ENCODE data around the gene TRMT1.
"Not testable (repeated sequence)": the region's sequence is repeated elsewhere in the genome, so short reads cannot be mapped to it uniquely, and the experiment has no call there.

The TRMT1 gene

DNA sequence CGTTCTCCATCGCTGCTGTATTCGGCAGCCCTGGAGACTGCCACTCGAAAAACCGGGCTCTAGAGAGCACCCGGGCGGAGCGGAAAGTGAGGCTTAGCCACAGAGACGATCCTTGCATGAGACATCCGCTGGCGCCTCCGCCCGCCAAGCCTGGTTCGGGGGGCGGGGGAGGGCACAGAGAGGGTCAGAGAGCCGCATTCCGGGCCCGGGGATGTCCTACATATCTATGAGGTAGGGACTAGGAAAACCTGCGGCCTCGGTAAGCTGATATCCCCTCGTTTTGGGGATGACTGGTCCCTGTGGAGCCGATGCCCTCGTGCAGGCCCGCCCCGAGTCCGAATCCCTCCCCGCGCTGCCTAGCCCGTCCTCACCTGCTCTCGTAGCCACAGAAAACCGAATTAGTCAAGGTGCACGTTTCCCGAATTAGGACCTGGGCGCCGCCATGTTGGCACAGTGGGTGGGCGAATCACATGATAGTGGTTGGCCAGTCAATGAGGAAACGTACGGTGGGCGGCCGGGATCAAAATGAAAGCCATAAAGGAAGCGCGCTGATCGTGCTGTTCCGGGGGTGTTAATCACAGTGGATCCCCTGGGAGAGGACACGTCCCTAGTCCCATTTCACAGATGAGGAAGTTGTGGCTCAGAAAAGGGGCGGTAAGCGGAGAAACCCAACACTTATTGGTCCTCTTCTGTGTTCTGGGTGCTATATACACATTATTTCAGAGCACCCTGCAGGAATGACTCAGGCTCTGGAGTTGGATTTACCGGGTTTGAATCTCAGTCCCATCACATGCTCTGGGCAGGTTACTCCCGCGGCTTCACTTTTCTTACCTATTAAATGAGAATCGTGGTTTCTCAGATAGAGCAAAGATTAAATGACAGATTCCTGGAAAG, at the start of gene TRMT1:
Gene TRMT1, minus strand, starts transcription at position 459 of the 894 bp plus-strand sequence. Its CDS starts 341 bp downstream, at position 118.
- DNase-seq = peak; percentile 87

DNA sequence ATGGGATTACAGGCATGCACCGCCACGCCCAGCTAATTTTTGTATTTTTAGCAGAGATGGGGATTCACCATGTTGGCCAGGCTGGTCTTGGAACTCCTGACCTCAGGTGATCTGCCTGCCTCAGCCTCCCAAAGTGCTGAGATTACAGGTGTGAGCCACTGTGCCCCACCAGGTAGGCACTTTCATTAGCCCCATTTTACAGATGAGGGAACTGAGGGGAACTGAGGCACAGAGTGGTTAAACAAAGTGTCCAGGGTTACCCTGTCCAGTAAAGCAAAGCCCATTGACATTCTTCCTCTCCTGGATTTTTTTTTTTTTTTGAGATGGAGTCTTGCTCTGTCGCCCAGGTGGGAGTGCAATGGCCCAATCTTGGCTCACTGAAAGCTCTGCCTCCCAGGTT, 49.6 kb upstream of the TRMT1 start:
- DNase-seq = not testable (repeated sequence)

DNA sequence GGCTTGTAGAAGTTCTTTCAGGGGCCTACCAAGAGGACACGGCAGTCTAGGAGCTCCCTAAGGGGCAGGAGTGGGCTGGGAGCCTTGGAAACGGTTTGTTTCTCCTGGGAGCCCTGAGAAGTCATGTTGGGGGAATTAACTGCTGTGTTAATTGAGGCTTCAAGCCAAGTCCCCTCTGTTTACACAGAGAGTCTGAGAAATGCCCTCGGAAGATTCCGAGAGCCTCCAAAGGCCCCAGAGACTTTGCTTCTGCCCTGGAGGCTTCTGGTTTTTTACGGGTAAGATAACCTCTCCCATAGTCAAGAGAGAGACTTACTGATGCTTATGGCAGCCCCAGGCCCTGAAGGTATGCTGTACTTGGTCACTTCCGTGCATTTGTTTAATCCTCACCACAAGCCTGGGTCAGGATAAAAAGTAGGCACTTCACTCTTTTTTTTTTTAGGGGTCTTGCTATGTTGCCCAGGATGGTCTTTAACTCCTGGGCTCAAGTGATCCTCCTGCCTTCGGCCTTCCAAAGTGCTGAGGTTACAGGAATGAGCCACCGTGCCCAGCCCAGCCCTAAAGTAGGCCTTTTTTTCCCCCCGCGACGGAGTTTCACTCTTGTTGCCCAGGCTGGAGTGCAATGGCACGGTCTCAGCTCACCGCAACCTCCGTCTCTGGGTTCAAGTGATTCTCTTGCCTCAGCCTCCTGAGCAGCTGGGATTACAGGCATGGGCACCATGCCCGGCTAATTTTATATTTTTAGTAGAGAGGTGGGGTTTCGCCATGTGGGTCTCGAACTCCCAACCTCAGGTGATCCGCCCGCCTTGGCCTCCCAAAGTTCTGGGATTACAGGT, 48.8 kb upstream of the TRMT1 start:
- DNase-seq = no peak

DNA sequence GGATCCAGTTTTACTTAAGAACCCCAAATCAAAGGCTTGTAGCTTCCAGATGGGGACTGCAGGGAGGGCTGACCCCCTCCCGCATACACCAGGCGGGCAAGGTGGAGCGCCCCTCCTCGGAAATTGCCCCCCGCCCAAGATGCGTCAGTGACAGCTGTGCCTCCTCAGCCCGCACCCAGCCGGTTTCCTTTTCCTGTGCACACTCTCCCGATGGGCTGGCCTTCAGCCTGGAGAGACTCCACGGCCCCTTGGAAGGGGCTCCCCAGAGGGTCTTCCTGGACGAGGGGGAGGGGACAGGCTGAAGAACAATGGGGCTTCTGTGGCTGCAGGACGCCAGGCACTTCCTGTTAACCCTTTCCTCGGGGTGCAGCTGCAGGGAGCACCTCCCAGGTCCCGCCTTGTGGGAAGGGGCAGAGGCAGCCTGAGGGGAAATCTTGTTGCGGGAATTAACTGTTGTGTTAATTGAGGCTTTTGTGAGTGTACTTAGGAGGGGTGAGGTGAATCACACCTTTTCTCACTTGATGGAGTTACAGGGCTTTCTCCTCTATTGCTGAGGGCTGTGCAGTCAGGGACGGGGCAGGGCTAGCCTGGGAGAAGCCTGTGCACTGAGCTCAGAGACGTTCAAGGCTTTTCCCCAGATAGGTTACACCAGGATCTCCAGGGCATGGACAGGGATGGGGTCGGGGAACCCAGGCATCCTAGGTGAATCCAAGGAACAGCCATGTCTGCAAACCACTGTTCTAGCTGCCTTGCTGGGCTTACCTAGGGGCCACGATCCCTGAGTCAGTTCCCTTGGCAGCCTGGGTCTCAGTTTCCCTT, 48.0 kb upstream of the TRMT1 start:
- DNase-seq = peak; percentile 66

DNA sequence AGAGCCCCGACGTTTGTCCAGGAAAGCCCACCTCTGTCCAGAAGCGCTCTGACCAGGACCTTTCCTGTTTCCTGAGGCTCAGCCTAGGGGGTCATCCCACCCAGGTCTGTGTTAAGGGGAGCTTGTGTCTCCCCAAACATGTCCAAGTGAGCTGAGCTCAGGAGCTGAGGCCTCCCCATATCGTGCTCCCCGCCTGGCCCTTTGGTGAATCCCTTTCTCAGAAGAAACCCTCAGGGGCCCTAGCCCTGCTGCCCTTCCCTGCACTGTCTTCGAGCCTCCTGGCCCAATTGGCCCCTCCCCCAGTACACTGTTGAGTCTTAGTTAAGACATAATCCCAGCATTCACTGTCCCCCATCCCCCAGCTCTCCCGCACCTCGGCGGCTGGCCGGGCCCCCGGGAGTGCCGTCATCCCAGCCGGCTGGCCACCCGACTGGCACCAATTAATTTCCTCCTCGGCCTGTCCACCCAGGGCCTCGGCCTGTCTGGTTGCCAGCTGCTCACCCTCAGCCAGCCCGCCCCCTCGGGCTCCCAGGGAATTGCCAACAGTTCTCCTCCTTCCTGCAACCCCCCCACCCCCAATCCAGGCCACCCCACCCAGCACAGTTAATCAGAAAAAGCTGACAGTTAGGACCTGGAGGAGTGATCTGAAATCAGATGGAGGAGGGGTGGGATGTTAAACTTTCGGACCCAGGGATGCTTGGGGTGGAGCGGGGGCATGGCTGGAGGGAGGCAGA, 47.2 kb upstream of the TRMT1 start:
- peak; percentile 59 for DNase-seq

DNA sequence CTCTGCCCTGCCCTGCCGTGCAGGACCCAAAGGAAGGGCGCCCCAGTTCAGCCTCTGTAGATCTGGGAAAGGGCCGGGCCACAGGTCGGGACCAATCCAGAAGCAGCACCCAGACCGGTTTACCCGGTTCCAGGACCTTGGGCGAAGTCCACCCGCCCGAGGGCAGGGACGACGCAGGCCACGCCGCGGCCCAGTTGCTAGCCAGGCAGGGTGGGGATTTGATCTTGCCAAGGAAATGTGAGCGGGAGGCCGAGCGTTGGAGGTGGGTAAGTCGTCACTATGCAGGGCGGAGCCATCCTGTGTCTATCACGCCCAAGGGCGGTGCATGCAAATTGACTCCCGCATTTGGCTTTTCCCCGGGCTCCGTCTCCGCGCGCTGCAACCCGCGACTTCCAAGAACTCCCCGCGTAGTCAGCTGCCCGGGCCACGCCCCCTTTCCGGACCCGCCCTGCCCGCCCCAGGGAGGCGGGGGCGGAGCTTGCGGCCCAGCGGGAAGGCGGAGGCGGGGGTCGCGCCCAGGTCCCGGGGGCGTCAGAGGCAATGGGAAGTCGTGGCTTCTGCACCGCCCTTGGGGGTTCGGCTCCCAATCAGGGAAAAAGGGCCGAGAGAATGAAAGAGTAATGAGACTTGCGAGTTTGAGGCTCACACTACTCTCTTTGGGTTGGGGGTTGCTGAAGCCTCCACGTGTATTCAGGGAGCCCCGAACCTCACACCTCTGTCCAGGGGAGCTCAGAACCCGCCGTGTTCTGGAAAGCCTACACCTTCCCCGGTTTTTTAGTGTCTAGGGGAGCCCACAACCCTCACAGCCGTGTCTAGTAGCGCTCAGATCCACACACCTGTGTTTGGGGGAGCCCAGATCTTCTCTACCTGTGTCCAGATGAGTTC, 46.4 kb upstream of the TRMT1 start:
- DNase-seq = peak; percentile 92

DNA sequence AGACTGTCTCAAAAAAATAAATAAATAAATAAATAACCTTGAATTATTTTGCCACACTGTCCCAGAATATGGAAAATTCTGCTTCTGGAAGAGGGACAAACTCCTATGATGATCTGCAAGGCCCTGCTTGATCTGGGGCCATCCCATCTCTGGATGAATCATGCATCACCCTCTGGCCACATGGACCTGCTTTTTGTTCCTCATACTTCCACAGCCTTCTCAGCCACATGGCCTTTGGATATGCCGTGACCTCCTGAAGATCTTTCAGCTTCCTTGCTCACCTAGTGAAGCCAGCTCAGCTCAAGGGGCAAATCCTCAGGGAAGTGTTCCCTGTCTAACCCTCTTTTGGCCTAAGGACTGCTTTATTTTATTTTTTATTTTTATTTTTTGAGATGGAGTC, 44.0 kb upstream of the TRMT1 start:
- DNase-seq = no peak

DNA sequence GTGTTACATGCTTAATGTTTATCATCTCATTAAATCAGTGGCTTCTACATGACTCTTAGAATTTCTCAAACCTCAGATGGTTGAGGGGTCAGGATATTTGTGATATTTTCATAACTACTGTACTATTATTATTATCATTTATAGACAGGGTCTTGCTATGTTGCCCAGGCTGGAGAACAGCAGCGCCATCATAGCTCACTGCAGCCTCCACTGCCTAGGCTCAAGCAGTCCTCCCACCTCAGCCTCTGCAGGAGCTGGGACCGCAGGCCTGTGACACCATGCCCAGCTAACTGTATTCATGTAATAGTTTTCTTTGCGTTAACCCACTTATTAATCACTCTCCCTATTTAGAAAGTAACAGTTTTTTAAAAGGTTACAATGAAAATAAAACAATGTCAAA, 43.2 kb upstream of the TRMT1 start:
- DNase-seq = no peak

DNA sequence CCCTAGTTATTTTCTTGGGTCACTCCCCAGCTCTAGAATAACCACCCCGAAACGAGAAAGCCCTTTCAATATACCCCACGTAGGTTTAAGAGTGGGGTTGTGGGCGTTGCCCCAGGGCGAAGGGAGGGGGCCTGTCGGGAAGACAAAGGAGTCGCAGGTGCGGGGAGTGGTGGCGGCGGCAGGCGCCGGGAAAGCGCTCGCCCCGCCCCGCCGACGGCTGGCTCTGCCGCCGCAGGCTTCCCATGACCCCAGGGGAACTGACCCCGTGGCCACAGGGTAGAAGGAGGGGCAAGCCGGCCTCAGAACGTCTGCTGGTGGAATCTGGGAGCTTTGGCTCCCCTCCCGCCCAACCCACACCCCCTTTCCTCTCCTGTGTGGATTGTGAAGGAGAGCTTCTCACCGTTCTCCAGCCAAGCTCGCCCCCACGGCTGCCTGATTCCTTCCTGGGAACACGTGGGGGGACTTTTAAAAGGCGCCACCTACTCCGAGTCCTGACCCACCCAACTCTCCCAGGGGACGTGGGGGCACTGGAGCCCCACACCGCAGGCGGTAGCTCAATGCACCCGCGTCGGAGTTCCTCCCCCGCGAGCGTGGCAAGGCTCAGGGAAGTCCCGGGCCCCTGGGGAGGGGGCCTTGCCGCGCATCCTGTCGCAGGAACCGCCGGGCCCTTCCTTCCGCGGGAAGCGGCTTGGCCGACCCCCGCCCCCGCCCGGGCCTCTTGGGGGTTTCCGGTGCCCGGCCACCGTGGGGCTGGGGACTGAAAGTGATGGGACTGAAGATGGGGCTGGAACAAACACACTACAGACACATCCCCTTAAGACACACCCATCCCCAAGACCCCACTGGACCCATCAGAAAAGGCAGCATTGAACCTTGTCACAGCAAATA, 39.2 kb upstream of the TRMT1 start:
- DNase-seq = peak; percentile 82

DNA sequence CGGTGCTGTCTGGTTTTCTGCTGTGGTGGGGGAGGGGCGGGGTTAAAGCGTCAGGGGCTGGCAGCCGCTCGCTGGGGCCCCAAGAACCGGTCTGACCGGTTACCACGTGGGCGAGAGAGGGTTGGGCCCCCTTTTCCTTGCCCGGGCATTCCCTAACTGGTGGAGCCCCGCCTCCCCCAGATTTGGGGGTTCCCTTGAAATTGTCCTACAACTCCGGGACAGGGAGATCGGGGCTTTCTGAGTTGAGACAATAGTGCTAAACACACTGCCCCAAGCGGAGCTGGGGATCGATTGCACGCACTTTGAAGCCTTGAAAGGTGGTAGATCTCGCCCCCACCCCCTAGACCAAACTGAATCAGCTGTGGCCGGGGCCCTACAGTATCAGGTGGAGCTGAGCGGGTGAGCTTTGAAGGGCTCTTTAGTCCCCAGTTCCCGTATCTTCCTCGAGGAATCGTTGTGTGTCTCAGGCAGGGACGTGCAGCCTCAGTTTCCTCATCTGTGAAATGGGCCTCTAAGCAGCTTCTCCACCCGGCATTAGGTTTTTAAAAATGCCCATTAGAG, 38.5 kb upstream of the TRMT1 start:
- peak; percentile 79 for DNase-seq

DNA sequence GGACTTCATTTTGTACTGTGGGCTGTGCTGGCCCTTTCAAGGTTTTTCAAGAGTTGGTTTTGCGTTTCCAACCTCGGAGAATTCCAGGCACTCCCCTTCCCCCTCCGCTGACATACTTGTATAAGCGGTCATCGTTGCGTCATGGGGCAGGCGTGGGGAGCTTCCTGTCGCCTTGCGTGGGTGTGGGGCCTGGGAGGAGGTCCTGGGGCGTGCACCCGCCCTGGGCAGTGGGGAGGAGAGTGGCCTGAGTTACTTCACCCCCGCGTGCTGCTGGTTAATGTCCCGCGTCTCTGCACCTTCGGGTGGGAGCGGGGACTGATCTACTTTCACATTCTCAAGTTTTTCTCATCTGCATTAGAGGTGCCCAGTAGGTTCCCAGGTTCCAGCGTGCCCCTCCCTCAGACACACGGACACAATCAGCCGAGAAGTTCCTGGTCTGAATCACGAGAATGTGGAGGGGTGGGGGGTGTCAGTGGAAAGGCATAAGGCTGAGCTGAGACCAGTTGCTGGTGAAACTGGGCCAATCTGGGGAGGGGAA, 37.8 kb upstream of the TRMT1 start:
- peak; percentile 63 for DNase-seq

DNA sequence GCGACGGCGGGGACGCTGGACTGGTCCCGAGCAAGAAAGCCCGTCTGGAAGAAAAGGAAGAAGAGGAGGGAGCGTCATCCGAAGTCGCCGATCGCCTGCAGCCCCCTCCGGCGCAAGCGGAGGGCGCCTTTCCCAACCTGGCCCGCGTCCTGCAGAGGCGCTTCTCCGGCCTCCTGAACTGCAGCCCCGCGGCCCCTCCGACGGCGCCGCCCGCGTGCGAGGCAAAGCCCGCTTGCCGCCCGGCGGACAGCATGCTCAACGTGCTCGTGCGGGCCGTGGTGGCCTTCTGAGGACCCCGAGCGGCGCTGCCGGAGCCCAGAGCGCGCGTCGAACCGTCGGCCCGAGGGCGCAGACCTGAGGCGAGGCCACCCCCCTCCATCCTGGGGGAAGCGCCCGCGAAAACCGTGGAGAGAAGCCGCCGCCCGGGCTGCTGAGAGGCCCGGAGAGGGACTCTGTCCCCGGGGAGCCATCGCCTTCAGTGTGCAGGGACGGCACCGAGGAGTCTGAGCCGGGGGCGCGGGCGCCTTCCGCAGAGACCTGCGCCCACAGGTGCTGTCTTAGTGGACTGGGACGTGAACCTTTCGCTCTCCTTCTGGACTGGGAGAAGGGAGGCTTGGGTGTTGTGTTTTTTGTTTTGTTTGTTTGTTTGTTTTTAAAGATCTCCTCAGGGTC, 37.2 kb upstream of the TRMT1 start:
- DNase-seq = peak; percentile 44

DNA sequence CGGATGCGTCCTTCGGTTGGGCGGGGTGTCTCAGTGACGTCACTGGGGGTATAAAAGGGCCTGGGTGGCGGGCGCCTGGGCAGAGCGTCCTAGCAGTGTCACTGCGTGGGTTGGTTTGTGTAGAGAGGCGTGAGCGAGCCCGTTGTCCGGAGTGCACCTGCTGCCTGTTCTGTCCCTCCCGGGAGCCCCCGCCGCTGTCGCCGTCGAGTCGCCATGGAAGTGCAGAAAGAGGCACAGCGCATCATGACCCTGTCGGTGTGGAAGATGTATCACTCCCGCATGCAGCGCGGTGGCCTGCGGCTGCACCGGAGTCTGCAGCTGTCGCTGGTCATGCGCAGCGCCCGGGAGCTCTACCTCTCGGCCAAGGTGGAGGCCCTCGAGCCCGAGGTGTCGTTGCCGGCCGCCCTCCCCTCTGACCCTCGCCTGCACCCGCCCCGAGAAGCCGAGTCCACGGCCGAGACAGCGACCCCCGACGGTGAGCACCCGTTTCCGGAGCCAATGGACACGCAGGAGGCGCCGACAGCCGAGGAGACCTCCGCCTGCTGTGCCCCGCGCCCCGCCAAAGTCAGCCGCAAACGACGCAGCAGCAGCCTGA, 36.5 kb upstream of the TRMT1 start:
- DNase-seq = peak; percentile 97

DNA sequence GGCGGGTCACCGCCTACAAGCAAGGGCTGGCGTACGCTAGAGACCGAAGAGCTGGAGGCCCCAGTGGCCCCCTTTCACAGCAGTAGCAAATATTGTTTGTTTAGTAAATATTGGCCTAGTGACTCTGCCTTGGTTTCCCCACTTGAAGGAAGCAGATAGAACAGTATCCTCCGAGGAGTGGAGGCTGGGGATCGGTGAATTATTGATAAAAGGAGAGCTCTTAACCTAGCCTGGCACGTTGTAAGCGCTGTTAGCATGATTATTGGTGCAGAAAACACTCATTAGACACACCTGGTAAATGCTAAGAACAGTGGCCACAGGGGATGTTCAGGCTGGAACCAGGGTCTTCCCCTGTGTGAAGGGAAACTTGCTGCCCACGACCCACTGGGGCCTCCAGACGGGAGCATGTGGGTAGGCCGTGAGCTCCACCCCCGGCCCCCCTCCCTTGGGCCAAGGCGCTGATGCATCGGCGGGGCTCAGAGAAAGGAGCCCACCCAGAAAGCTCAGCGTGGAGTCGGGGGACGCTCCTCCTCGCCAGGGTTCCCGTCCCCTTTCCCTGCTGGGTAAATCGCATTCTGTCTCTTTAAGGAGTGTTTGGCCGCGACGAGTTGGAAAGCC, 35.9 kb upstream of the TRMT1 start:
- DNase-seq = no peak

DNA sequence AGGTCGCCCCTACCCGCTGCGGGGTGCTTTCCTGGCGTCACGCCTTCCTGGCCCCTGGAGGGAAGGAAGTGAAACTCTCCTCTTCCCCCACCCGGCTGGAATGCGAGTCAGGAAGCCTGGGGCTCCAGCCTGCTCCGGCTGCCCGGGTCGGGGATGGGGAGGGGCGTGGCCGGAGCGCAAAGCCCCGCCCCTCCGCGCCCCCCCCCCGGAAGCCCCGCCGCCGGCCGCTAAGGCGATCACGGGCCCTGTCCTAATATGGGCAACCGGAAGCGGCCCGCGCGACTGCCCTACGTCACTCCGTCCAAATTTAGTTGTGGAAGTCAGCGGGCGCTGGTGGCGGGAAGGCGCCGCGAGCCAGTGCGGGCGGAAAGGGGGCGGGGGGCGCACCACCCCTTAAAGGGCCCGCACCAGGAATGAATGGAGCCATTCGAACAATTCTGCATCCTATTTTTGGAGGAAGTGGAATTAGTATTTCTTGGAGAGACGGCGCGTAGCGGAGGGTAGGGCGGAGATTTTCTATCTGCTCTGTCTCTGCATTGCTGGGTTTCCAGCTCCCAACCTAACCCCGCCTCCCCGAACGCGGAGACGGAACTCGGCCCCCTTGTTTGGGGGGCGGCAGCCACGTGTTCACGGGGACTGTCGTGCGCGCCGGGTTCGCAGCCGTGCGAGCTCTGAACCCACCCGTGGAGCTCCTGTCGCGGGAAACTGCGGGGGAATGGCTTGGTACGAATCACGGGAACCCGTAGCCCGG, 35.2 kb upstream of the TRMT1 start:
- DNase-seq = peak; percentile 97

DNA sequence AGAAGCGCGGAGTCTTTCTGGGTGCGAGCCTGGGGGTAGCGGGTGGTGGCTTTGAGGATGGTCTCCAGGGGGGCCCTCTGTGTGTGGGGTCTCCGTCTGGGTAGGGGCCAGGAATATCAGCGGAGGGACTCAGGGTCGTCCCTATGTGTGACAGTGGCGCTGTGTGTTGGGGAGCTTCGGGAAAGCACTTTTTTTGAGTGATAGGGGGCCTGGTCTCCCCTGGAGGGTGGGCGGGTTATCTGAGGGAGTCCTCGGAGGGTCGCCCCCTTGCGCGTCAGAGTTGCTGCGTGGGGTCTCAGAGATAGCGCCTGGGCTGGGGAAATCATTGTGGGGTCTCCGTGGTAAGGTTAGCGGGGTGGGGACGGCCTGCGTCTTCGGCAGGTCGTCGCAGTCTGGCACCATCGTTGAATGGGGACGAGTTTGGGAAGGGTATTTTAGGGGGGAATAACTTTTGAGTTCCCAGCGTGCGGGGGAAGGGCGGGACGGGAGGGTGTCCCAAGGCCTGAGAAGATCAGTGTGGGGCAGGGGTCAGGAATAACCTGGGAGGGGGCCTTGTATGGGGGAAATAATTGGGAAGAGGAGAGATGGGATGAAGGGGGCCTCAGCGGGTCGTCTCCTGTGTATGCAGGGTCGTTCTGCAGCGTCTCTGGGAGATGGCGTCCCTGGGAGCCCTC, 34.5 kb upstream of the TRMT1 start:
- peak; percentile 33 for DNase-seq

Data from CD4-positive, alpha-beta T cell treated with Interleukin-17A for 4 hours (primary cell).